ENCODE measurements around the gene SMAP2.

The SMAP2 gene

GRCh38 chr1:40399984-40400704 lies 26.6 kb downstream of the SMAP2 start:
- intact Hi-C loops (cut with DNase I; ENCODE audit: low total_unique reads): loop anchor here (10.0 kb wide), 1 partner anchor 55 kb away; no protein-coding TSS in a partner anchor
- DNase-seq: no peak
- peaks cover 0 to 58% (median 16%) of the 10 kb centered on the region in 4 donors for H3K4me1 ChIP-seq
- peak overlapping the region; percentile 41 to 48 for H3K27ac ChIP-seq
- peak overlapping the region in 1 of 2 donors; percentile 20 for H3K4me3 ChIP-seq
- no peaks in the 10 kb centered on the region for H3K27me3 ChIP-seq
- no peaks in the 10 kb centered on the region for H3K36me3 ChIP-seq
- no peaks in the 10 kb centered on the region for H3K9me3 ChIP-seq
- no peak for TF ChIP-seq CTCF (IDR thresholded peaks at IDR 0.05)

- Histone ChIP-seq H3K4me3 (no peak overlapping the region), H3K4me1 (peaks cover 0 to 43% (median 14%) of the 10 kb centered on the region in 4 donors), H3K27me3 (no peaks in the 10 kb centered on the region), H3K36me3 (no peaks in the 10 kb centered on the region), H3K9me3 (no peaks in the 10 kb centered on the region), H3K27ac (no peak overlapping the region)
- no peak for TF ChIP-seq CTCF (IDR thresholded peaks at IDR 0.05)
- intact Hi-C loops (cut with DNase I; ENCODE audit: low total_unique reads): loop anchor here (10.0 kb wide), 1 partner anchor 57 kb away; no protein-coding TSS in a partner anchor
- no peak for DNase-seq
These were observed 28.1 kb downstream of the SMAP2 start for GRCh38 chr1:40401473-40402201.

- peaks cover 5 to 15% (median 7%) of the 10 kb centered on the region in 3 donors for H3K36me3 ChIP-seq
- intact Hi-C loops (cut with DNase I; ENCODE audit: low total_unique reads): loop anchor here (5.0 to 10.0 kb wide), 2 partner anchors 60 to 258 kb away; no protein-coding TSS in a partner anchor
- no peaks in the 10 kb centered on the region for H3K27me3 ChIP-seq
- H3K27ac ChIP-seq: no peak overlapping the region
- DNase-seq: no peak
- H3K9me3 ChIP-seq: no peaks in the 10 kb centered on the region
- H3K4me1 ChIP-seq: peaks cover 0 to 19% (median 2%) of the 10 kb centered on the region in 4 donors
- H3K4me3 ChIP-seq: no peak overlapping the region
- TF ChIP-seq CTCF (IDR thresholded peaks at IDR 0.05): peak; percentile 83 to 89
These were observed 31.3 kb downstream of the SMAP2 start for GRCh38 chr1:40404670-40405462.

- H3K9me3 ChIP-seq: no peaks in the 10 kb centered on the region
- intact Hi-C loops (cut with DNase I; ENCODE audit: low total_unique reads): loop anchor here (5.0 to 10.0 kb wide), 2 partner anchors 61 to 259 kb away; no protein-coding TSS in a partner anchor
- DNase-seq: no peak
- H3K27me3 ChIP-seq: no peaks in the 10 kb centered on the region
- no peak for TF ChIP-seq CTCF (IDR thresholded peaks at IDR 0.05)
- no peak overlapping the region for H3K27ac ChIP-seq
- no peak overlapping the region for H3K4me3 ChIP-seq
- peaks cover 0 to 9% (median 2%) of the 10 kb centered on the region in 4 donors for H3K4me1 ChIP-seq
- H3K36me3 ChIP-seq: peaks cover 5 to 25% (median 17%) of the 10 kb centered on the region in 3 donors
These were observed 32.3 kb downstream of the SMAP2 start for GRCh38 chr1:40405812-40406211.

DNA sequence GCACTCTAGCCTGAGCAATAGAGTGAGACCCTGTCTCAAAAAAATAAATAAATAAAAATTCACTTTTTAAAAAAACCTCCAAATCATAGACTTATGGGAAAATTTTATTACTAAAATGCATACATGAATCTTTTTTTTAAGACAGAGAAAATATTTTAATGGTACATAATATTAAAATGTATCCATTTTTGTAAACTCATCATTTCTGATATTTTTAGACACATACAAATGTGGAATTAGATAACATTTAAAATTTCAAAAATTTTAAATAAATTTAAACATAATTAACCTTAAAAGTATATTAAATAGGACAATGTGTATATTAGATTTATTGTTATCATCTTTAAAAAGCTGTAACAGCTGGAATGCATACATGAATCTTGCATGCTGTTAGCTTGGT lies 33.9 kb downstream of the SMAP2 start:
- intact Hi-C loops (cut with DNase I; ENCODE audit: low total_unique reads): loop anchor here (5.0 to 10.0 kb wide), 2 partner anchors 63 to 260 kb away; no protein-coding TSS in a partner anchor

More for the DNA sequence above, 33.9 kb downstream of the SMAP2 start:
- no peak for TF ChIP-seq CTCF (IDR thresholded peaks at IDR 0.05)
- no peak overlapping the region for H3K4me3 ChIP-seq
- no peak overlapping the region for H3K27ac ChIP-seq
- peaks cover 5 to 27% (median 22%) of the 10 kb centered on the region in 3 donors for H3K36me3 ChIP-seq
- H3K9me3 ChIP-seq: no peaks in the 10 kb centered on the region
- no peaks in the 10 kb centered on the region for H3K27me3 ChIP-seq
- H3K4me1 ChIP-seq: peaks cover 0 to 4% (median 2%) of the 10 kb centered on the region in 4 donors
- no peak for DNase-seq
